ENCODE measurements around the gene CENPM.

DNA sequence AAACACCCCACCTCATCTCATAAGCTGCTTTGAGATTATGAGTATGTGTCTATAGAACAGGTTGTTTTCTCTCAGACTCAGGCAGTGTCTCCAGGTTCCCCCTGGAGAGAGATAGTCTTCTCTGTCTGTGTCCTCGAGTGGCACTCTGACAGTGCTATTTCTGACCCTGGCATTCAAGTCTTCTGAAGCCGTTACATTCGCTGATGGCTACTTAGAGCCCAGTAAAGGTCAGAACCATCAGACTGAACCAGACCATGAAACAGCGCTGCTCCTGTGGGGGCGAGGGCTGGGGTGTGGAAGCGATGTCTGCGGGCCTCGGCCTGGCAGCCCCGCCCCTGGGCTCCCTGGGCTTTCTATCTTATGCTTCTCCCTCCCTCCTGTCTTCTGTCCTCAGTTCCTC lies 55.5 kb downstream of the CENPM start:
- TF ChIP-seq POLR2A (IDR thresholded peaks at IDR 0.05; ENCODE audit: low read depth, low read length) = no peak
- TF ChIP-seq, protein P1, sequence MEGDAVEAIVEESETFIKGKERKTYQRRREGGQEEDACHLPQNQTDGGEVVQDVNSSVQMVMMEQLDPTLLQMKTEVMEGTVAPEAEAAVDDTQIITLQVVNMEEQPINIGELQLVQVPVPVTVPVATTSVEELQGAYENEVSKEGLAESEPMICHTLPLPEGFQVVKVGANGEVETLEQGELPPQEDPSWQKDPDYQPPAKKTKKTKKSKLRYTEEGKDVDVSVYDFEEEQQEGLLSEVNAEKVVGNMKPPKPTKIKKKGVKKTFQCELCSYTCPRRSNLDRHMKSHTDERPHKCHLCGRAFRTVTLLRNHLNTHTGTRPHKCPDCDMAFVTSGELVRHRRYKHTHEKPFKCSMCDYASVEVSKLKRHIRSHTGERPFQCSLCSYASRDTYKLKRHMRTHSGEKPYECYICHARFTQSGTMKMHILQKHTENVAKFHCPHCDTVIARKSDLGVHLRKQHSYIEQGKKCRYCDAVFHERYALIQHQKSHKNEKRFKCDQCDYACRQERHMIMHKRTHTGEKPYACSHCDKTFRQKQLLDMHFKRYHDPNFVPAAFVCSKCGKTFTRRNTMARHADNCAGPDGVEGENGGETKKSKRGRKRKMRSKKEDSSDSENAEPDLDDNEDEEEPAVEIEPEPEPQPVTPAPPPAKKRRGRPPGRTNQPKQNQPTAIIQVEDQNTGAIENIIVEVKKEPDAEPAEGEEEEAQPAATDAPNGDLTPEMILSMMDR (IDR thresholded peaks at IDR 0.05; ENCODE audit: extremely low read depth in 1 of 2, insufficient read depth in 1 of 2, low read depth in 1 of 2, low read length in 2 of 2) = no peak
- TF ChIP-seq, protein P2, sequence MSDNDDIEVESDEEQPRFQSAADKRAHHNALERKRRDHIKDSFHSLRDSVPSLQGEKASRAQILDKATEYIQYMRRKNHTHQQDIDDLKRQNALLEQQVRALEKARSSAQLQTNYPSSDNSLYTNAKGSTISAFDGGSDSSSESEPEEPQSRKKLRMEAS (IDR thresholded peaks at IDR 0.05; ENCODE audit: insufficient read depth, insufficient read length) = no peak
- TF ChIP-seq POLR2AphosphoS5 (IDR thresholded peaks at IDR 0.05; ENCODE audit: insufficient read depth, low read depth, low read length) = no peak
- no peak for TF ChIP-seq FOS (IDR thresholded peaks at IDR 0.05; ENCODE audit: borderline replicate concordance, insufficient read depth, low read length)
- TF ChIP-seq JUN (IDR thresholded peaks at IDR 0.05; ENCODE audit: borderline replicate concordance, insufficient read depth, insufficient read length, low read depth) = no peak
- no peak for TF ChIP-seq MYC (IDR thresholded peaks at IDR 0.05; ENCODE audit: low read depth, low read length)
- no peak for TF ChIP-seq EZH2 (IDR thresholded peaks at IDR 0.05; ENCODE audit: borderline replicate concordance, low read depth, low read length, severe bottlenecking)
- no peak for TF ChIP-seq GATA2 (IDR thresholded peaks at IDR 0.05; ENCODE audit: insufficient read depth, insufficient read length, low read depth, low read length)
